ENCODE data around the gene RNF43.

DNA sequence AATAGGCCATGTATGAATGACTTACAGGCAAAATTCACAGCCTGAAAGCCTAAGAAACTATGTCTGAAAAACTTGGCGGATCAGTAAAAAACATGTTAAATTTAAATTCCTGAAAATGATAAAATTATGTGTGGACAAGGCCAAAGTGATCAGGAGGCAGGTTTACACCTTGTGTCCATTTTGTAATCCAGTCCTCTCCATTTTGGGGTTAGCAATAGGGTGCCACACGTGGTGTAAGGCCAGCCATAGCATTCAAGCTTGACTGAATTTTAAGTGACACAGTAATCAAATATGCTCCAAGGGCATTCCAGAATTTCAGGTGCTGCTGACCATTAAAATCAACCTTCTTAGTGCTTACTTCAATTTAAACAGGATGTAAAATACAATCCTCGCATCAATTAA is 2.7 kb downstream of the RNF43 start:
- TF ChIP-seq, protein P1, sequence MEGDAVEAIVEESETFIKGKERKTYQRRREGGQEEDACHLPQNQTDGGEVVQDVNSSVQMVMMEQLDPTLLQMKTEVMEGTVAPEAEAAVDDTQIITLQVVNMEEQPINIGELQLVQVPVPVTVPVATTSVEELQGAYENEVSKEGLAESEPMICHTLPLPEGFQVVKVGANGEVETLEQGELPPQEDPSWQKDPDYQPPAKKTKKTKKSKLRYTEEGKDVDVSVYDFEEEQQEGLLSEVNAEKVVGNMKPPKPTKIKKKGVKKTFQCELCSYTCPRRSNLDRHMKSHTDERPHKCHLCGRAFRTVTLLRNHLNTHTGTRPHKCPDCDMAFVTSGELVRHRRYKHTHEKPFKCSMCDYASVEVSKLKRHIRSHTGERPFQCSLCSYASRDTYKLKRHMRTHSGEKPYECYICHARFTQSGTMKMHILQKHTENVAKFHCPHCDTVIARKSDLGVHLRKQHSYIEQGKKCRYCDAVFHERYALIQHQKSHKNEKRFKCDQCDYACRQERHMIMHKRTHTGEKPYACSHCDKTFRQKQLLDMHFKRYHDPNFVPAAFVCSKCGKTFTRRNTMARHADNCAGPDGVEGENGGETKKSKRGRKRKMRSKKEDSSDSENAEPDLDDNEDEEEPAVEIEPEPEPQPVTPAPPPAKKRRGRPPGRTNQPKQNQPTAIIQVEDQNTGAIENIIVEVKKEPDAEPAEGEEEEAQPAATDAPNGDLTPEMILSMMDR (conservative IDR thresholded peaks at IDR 0.05), result no peak
- no peak for TF ChIP-seq ZFX (IDR thresholded peaks at IDR 0.05)
